Mesothelial cell of epicardium (in vitro differentiated cells): Measurements from ENCODE around the gene ICA1. TPM values are rescaled to one million over a fixed set of nuclear protein-coding genes. Genes with fewer than 3 reads are reported as not detected.

ENCODE experiments used
- DNase-seq, 2 experiments: peaks; one replicate each; pipeline ENCODE4 v3.0.0; 2021; ENCODE audit warnings: low spot score in 2 of 2; ENCODE audit not compliant: unreplicated experiment in 2 of 2
- H3K27ac Mint-ChIP-seq: 2 replicates; pipeline ENCODE4 v1.8.0; 2021; ENCODE audit warnings: mixed read lengths
- H3K27me3 Mint-ChIP-seq: 2 replicates; pipeline ENCODE4 v1.8.0; 2021; ENCODE audit warnings: low read depth, mixed read lengths
- H3K36me3 Mint-ChIP-seq: 2 replicates; pipeline ENCODE4 v1.8.0; 2021; ENCODE audit warnings: mixed read lengths
- H3K4me1 Mint-ChIP-seq: 2 replicates; pipeline ENCODE4 v1.8.0; 2021; ENCODE audit warnings: mixed read lengths
- H3K4me3 Mint-ChIP-seq: 2 replicates; pipeline ENCODE4 v1.8.0; 2021; ENCODE audit warnings: mild to moderate bottlenecking, moderate library complexity, mixed read lengths
- H3K9me3 Mint-ChIP-seq: 2 replicates; pipeline ENCODE4 v1.8.0; 2021; ENCODE audit warnings: mixed read lengths
- CTCF ChIP-seq: fragments of 200-600 bp; sonication (generic); IDR thresholded peaks from one replicate; pipeline ENCODE4 v1.5.0; 2021; ENCODE audit warnings: antibody characterized with exemption; ENCODE audit not compliant: unreplicated experiment
- total RNA-seq: library from RNA; stranded (reverse); gene quantifications from 3 replicates; pipeline ENCODE4 v1.2.1, GENCODE V29; 2021

Gene ICA1
- total RNA-seq, 1 donor from 2014 or later, result 8.2 TPM

DNA sequence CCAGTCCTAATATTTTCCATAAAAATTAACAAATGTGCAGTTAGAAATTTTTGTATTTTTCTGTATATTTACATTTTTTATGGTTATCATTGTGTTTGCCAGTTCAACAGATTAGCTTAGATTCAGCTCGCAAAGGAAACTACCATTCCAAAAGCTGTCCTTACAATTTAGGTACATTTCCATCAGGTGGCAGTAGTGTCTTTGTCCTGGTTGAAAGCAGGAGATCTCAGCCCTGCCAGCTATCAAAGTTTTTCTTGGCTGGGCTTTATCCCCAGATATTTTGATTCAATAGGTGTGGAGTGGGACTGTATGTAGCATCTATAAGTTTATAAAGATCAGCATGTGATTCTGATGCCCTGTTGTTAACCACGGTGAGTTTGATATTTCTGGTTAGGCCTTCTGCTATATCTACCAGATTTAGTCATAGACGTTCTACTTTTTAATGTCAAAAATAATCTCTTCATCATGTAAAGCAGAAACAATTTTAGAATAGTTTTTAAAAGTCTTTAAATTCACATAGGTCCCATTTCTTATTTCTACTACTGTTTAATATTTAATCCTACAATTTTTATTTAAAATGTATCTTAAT is 15.5 kb upstream of the ICA1 start:
- Mint-ChIP-seq H3K9me3 (peaks cover 3% of the 10 kb centered on the region), H3K36me3 (no peaks in the 10 kb centered on the region), H3K4me3 (no peak overlapping the region), H3K4me1 (no peaks in the 10 kb centered on the region), H3K27ac (no peak overlapping the region), H3K27me3 (peaks cover 50% of the 10 kb centered on the region)
- no peak for TF ChIP-seq CTCF
- no peak for DNase-seq

DNA sequence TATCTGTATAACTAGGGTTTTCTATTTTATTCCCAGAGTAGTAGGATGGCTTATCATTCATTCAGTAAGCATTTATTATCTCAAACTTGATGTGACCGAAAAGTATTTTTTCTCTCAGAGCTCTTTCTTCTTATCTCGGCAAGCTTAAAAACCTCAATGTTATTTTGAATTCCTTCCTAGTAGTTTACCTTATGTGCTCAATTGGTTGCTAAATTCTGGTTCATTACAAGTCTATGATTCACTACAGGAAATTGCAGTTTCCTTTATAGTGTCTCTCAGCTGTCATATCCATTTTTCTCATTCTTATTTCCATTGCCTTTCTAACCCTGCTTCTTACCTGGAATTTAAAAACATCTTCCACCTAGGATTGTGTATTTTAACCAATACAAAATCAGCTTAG is 12.6 kb upstream of the ICA1 start:
- no peaks in the 10 kb centered on the region for H3K36me3 Mint-ChIP-seq
- H3K4me1 Mint-ChIP-seq, result no peaks in the 10 kb centered on the region
- H3K9me3 Mint-ChIP-seq, result peaks cover 3% of the 10 kb centered on the region
- H3K27me3 Mint-ChIP-seq, result peaks cover 38% of the 10 kb centered on the region
- no peak for TF ChIP-seq CTCF
- no peak overlapping the region for H3K4me3 Mint-ChIP-seq
- H3K27ac Mint-ChIP-seq, result no peak overlapping the region
- no peak for DNase-seq

- no peak for DNase-seq
- TF ChIP-seq CTCF, result no peak
- Mint-ChIP-seq H3K4me1 (no peaks in the 10 kb centered on the region), H3K9me3 (no peaks in the 10 kb centered on the region), H3K36me3 (no peaks in the 10 kb centered on the region), H3K4me3 (no peak overlapping the region), H3K27me3 (peaks cover 22% of the 10 kb centered on the region), H3K27ac (no peak overlapping the region)
Measured at GRCh38 chr7:8271960-8272359, 10.0 kb upstream of the ICA1 start.

DNA sequence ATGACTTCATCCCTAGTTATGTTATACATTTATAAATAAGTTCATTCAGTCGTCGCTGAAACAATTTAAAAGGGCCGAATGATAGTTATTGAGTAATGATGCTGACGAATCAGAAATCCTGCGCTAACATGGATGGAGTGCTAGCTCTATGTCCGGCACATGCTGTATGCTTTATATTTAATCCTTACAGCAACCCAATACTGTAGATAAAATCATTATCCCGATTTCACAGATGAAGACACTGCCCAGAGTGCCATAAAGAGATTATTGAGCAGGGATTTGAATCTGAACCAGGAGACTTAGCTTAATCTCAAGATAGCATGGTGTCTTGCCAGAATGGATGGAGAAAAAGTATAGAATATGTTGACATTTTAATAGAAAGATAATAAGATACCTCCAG is 1.1 kb upstream of the ICA1 start:
- Mint-ChIP-seq H3K4me3 (peak overlapping the region; percentile 65), H3K36me3 (no peaks in the 10 kb centered on the region), H3K27ac (no peak overlapping the region), H3K9me3 (peaks cover 7% of the 10 kb centered on the region), H3K4me1 (peaks cover 6% of the 10 kb centered on the region), H3K27me3 (peaks cover 70% of the 10 kb centered on the region)
- TF ChIP-seq CTCF, result no peak
- no peak for DNase-seq

- H3K9me3 Mint-ChIP-seq, result peaks cover 7% of the 10 kb centered on the region
- no peaks in the 10 kb centered on the region for H3K36me3 Mint-ChIP-seq
- peak in 1 of 2 experiments; percentile 42 for DNase-seq
- no peak for TF ChIP-seq CTCF
- H3K27ac Mint-ChIP-seq, result no peak overlapping the region
- H3K4me1 Mint-ChIP-seq, result peaks cover 6% of the 10 kb centered on the region
- peaks cover 61% of the 10 kb centered on the region for H3K27me3 Mint-ChIP-seq
- peak overlapping the region; percentile 73 for H3K4me3 Mint-ChIP-seq
Measured at GRCh38 chr7:8260871-8261694, 884 bp downstream of the ICA1 start.
